ENCODE data around the gene CERS3.
A peak's percentile ranks its signal among the peaks of the same experiment; 100 is the strongest.

The CERS3 gene

GRCh38 chr15:100373942-100374341 is 154.8 kb downstream of the CERS3 start:
- Histone ChIP-seq H3K36me3 (ENCODE audit: control insufficient read depth in 5 of 5, insufficient read depth in 5 of 5, low read length in 5 of 5) (no peaks in the 10 kb centered on the region), H3K4me3 (ENCODE audit: low read depth in 1 of 5, low read length in 5 of 5) (no peak overlapping the region), H3K27me3 (ENCODE audit: control insufficient read depth in 5 of 5, insufficient read depth in 4 of 5, low read length in 5 of 5) (peaks cover 0 to 14% (median 2%) of the 10 kb centered on the region in 5 donors), H3K9me3 (ENCODE audit: control insufficient read depth in 5 of 5, low read length in 5 of 5) (peaks cover 0 to 12% (median 5%) of the 10 kb centered on the region in 5 donors), H3K4me1 (ENCODE audit: control insufficient read depth in 5 of 5, insufficient read depth in 5 of 5, low read length in 5 of 5) (peaks cover 0 to 13% (median 9%) of the 10 kb centered on the region in 5 donors), H3K27ac (ENCODE audit: low read depth, low read length) (no peak overlapping the region), H3K9ac (ENCODE audit: low read length in 5 of 5) (no peak overlapping the region)

DNA sequence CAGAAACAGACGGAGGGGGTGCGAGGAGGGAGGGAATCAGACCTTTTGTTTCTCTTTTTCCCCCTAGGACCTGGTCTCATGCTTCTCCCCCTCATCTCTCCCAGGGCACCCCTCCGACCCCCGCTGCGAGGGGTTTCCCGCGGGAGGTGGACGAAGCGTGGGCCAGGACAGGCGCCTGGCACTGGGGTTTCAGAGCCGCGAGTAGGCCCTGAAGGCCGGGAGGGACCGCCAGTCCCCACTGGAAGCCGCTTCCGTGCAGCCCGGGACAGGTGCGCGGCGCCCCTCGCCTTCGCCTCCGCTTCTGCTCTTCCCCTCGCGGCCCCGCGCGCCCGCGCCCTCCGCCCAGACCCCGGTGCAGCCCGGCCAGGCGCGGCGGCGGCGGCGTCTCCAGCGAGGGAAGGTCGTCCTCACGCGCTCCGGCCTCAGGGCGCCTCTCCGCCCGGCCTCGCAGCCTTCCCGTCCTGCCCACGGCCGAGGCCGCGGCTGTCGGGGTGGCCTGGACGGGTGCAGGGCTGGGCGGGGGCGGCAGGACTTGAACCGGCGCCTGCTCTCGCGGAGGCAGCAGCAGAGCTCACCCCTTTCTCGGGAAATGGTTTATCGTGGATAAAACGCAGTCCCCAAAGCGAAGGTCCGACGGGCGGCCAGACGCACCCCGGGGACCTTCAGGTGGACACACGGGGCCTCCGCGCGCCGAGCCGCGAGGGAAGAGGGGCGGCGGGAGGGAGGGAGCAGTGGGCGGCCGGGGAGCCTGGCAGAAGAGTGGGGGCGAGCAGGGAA is 155.4 kb downstream of the CERS3 start:
- H3K27ac ChIP-seq (ENCODE audit: low read depth, low read length): no peak overlapping the region
- H3K4me1 ChIP-seq (ENCODE audit: control insufficient read depth in 5 of 5, insufficient read depth in 5 of 5, low read length in 5 of 5): peaks cover 0 to 13% (median 9%) of the 10 kb centered on the region in 5 donors

DNA sequence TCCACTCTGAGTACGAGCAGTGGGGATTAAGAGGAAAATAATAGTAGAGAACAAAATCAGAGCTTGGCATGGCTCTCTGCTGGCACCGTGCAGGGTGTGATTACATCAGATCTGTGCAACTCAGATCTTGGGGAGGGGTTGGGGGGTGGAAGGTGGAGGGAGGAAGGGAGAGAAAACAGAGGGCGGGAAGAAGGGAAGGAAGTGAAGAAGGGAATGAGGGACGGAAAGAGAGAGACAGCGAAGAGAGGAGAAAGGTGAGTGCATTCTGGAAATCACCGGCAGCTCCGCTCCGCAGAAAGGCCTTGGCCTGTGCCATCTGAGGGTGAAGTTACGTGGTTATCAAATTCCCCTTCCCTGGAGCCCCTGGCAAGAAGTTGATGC is 156.0 kb downstream of the CERS3 start:
- peaks cover 0 to 12% (median 5%) of the 10 kb centered on the region in 5 donors for H3K9me3 ChIP-seq (ENCODE audit: control insufficient read depth in 5 of 5, low read length in 5 of 5)
- no peak overlapping the region for H3K27ac ChIP-seq (ENCODE audit: low read depth, low read length)
- peak overlapping the region in 4 of 5 donors; percentile 26 to 69 (median 50) for H3K9ac ChIP-seq (ENCODE audit: low read length in 5 of 5)
- H3K36me3 ChIP-seq (ENCODE audit: control insufficient read depth in 5 of 5, insufficient read depth in 5 of 5, low read length in 5 of 5): no peaks in the 10 kb centered on the region
- H3K4me3 ChIP-seq (ENCODE audit: low read depth in 1 of 5, low read length in 5 of 5): peak overlapping the region; percentile 52 to 77 (median 70)
- peaks cover 0 to 14% (median 2%) of the 10 kb centered on the region in 5 donors for H3K27me3 ChIP-seq (ENCODE audit: control insufficient read depth in 5 of 5, insufficient read depth in 4 of 5, low read length in 5 of 5)
- H3K4me1 ChIP-seq (ENCODE audit: control insufficient read depth in 5 of 5, insufficient read depth in 5 of 5, low read length in 5 of 5): peaks cover 0 to 13% (median 9%) of the 10 kb centered on the region in 5 donors

More for the DNA sequence above, 155.4 kb downstream of the CERS3 start:
- Histone ChIP-seq H3K9ac (ENCODE audit: low read length in 5 of 5) (peak overlapping the region in 4 of 5 donors; percentile 26 to 69 (median 50)), H3K4me3 (ENCODE audit: low read depth in 1 of 5, low read length in 5 of 5) (peak overlapping the region; percentile 52 to 77 (median 70)), H3K9me3 (ENCODE audit: control insufficient read depth in 5 of 5, low read length in 5 of 5) (peaks cover 0 to 12% (median 5%) of the 10 kb centered on the region in 5 donors), H3K36me3 (ENCODE audit: control insufficient read depth in 5 of 5, insufficient read depth in 5 of 5, low read length in 5 of 5) (no peaks in the 10 kb centered on the region), H3K27me3 (ENCODE audit: control insufficient read depth in 5 of 5, insufficient read depth in 4 of 5, low read length in 5 of 5) (peaks cover 0 to 14% (median 2%) of the 10 kb centered on the region in 5 donors)

- Histone ChIP-seq H3K36me3 (ENCODE audit: control insufficient read depth in 5 of 5, insufficient read depth in 5 of 5, low read length in 5 of 5) (no peaks in the 10 kb centered on the region), H3K27me3 (ENCODE audit: control insufficient read depth in 5 of 5, insufficient read depth in 4 of 5, low read length in 5 of 5) (peaks cover 0 to 6% (median 0%) of the 10 kb centered on the region in 5 donors), H3K9me3 (ENCODE audit: control insufficient read depth in 5 of 5, low read length in 5 of 5) (no peaks in the 10 kb centered on the region), H3K9ac (ENCODE audit: low read length in 5 of 5) (no peak overlapping the region), H3K4me3 (ENCODE audit: low read depth in 1 of 5, low read length in 5 of 5) (no peak overlapping the region), H3K27ac (ENCODE audit: low read depth, low read length) (no peak overlapping the region), H3K4me1 (ENCODE audit: control insufficient read depth in 5 of 5, insufficient read depth in 5 of 5, low read length in 5 of 5) (peaks cover 4 to 6% (median 5%) of the 10 kb centered on the region in 5 donors)
Observed at GRCh38 chr15:100355342-100355741, 173.4 kb downstream of the CERS3 start.

DNA sequence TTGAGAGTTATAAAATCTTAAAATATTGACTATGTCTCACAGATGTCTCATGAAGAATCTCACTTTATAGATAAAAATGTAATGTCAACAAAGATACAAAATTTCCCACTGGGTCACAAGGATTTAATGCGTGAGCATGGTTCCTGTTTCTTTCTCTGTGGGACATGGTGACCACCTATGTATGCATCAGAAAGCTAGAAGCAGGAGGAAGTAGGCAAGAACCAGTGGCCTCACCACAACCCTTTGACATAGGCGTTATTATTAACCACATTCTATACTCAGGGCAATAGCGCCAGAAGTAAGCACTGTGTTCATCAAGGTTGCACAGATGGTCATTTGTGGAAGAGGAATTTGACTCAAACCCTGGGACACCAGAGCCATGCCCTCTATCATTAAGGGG is 175.3 kb downstream of the CERS3 start:
- Histone ChIP-seq H3K27ac (ENCODE audit: low read depth, low read length) (no peak overlapping the region), H3K4me1 (ENCODE audit: control insufficient read depth in 5 of 5, insufficient read depth in 5 of 5, low read length in 5 of 5) (peaks cover 7 to 16% (median 13%) of the 10 kb centered on the region in 5 donors), H3K36me3 (ENCODE audit: control insufficient read depth in 5 of 5, insufficient read depth in 5 of 5, low read length in 5 of 5) (no peaks in the 10 kb centered on the region), H3K9ac (ENCODE audit: low read length in 5 of 5) (no peak overlapping the region), H3K27me3 (ENCODE audit: control insufficient read depth in 5 of 5, insufficient read depth in 4 of 5, low read length in 5 of 5) (peaks cover 0 to 6% (median 0%) of the 10 kb centered on the region in 5 donors), H3K4me3 (ENCODE audit: low read depth in 1 of 5, low read length in 5 of 5) (no peak overlapping the region), H3K9me3 (ENCODE audit: control insufficient read depth in 5 of 5, low read length in 5 of 5) (no peaks in the 10 kb centered on the region)

DNA sequence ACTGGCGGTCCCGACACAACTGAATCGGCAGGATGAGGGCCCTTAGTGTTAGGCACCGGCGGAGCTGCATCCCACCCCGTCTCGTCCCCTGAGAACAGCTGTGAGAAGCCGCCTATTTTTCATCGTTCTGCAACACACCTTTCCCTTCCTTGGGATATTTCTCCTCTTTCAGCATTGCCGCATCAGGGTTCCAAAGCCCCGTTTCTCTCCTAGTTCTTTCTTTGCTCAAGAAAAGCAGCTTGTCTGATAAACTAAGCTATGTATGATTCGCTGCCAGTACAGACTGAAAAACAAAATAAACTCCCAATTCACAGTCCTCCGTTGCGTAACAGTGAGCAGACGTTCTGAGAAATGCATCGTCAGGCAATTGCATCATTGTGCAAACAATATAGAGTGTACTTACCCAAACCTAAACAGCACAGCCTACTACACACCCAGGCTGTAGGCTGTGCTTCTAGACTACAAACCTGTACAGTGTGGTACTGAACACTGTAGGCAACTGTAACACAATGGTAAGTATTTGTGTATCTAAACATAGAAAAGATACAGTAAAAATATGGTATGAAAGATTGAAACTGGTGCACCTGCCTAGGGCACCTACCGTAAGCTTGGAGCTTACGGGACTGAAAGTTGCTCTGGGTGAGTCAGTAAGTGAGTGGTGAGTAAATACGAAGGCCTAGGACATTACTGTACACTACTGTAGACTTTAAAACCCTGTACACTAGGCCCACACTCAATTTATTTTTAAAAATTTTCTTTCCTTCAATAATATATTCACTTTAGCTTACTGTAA is 178.1 kb downstream of the CERS3 start:
- Histone ChIP-seq H3K4me3 (ENCODE audit: low read depth in 1 of 5, low read length in 5 of 5) (peak overlapping the region; percentile 61 to 90 (median 79)), H3K9me3 (ENCODE audit: control insufficient read depth in 5 of 5, low read length in 5 of 5) (no peaks in the 10 kb centered on the region), H3K36me3 (ENCODE audit: control insufficient read depth in 5 of 5, insufficient read depth in 5 of 5, low read length in 5 of 5) (no peaks in the 10 kb centered on the region), H3K9ac (ENCODE audit: low read length in 5 of 5) (peak overlapping the region in 4 of 5 donors; percentile 69 to 99 (median 90)), H3K27ac (ENCODE audit: low read depth, low read length) (peak overlapping the region; percentile 97), H3K4me1 (ENCODE audit: control insufficient read depth in 5 of 5, insufficient read depth in 5 of 5, low read length in 5 of 5) (peaks cover 7 to 16% (median 13%) of the 10 kb centered on the region in 5 donors), H3K27me3 (ENCODE audit: control insufficient read depth in 5 of 5, insufficient read depth in 4 of 5, low read length in 5 of 5) (peaks cover 0 to 6% (median 0%) of the 10 kb centered on the region in 5 donors)
